Stimulated activated CD4-positive, alpha-beta T cell treated with anti-CD3 and anti-CD28 coated beads, Interleukin-12 subunit alpha, Interleukin-12 subunit beta, amount 100 ng/mL, for 48 hours (primary cell): ENCODE measurements around the gene FBXW2.

Experiments
- DNase-seq, 3 donors: peaks; one replicate each; pipeline ENCODE4 v3.0.0-alpha.2; 2020; ENCODE audit warnings: low read depth in 2 of 3, low spot score in 1 of 3

Gene FBXW2

DNA sequence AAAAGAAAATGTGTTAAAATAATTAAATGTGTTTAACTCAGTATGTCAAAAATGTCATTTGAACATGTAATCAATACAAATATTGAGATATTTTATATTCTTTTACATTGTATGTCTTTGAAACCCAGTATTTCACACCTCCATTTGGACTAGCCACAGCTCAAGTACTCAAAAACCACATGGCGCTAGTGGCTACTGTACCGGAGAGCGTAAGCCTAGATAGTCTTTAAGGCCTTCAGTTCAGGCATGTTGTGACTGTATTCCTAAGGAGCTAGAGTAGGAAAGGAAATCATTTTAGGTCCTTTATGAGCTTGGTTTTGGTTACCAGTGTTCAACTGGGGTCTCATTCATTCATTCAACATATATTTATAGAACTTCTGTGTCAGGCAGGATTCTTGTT, 12.8 kb downstream of the FBXW2 start:
- DNase-seq: no peak

GRCh38 chr9:120779227-120779626, 14.0 kb downstream of the FBXW2 start:
- DNase-seq: no peak

DNA sequence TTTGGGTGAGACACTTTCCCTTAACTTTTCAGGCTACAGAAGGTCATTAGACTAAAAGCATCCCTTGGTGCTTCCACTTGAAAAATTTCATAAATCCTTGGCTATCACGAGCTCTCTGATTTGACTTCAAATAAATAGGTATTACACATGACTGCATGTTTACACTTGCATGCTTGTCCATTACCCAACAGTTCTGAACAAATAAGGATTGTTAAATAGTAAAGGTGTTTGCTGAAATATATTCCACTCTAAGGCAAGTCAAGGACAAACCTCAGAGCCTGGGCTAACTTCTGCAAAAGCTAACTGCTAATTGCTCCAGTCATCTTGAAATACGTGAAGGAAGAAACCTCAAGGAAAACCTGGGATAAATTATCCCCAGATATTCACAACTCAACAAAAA, 14.5 kb downstream of the FBXW2 start:
- DNase-seq: no peak

DNA sequence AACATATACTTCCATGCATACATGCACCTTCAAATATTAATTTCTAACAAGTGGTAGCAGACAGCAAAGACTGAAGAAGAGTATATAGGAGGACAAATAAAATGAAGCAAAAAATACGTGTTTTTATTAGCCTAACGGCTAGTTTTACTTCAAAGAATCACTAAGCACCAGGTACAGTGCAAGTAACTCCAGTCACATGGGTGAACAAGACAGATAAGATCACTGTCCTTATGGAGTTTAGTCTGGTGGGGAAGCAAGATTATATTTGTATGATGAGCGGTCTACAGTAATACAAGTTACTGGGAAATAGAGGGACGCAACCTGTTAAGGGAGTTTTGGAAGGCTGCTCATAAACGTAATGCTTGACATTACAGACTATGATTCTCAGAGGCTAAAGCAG, 16.0 kb downstream of the FBXW2 start:
- no peak for DNase-seq

DNA sequence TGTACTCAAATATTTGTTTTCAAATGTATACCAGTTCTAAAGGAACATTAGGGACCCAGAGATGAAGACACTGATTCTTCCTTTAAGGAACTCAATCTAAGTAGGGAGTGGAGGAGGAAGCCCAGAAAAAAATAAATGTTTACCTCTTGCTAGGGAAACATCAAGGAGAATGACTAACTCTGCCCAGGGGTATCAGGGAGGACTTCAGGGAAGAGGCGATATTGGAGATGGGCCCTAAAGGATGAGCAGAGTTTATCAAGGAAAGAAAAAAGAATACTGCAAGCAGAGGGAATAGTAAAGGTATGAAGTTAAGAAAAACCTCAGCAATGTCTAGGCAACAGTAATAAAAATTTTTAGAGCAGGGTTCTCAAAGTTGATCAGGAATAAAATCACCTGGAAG, 16.4 kb downstream of the FBXW2 start:
- DNase-seq: no peak

DNA sequence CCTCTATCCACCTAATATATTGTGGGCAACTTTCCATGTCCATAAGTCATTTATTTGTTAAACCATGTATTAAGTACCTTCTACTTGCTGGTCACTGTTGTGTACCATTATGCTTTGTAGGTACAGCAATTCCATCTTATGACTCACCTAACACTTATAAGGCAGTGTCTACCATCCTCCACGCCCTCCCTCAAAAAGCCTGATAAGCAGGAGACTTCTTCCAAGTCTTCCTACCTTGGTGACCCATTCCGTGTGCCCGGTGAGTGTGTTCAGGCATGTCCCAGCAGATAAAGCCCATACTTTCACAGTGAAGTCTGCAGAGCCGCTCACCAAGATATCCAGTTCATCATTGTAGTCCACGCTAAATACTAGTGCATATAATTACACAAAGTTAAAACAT, 17.4 kb downstream of the FBXW2 start:
- DNase-seq: no peak

GRCh38 chr9:120774719-120775118, 18.5 kb downstream of the FBXW2 start:
- no peak for DNase-seq

DNA sequence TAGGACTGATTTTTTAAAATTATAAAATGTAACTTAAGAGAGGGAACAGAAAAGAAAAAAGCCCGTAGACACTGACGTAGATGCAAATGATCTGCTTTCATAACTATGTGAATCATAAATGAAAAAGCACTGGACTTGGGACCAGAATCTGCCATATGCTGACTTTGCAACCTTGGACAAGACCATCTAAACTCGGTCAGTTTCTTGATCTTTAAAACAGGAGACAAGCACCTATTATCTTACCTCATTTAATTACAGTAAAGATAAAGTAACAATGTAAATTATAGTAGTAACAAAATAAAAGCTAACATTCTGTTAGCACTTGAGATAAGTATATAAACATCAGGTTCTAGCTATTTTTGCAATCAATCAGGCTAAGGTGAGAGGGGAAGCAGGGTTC, 20.0 kb downstream of the FBXW2 start:
- no peak for DNase-seq

GRCh38 chr9:120770931-120771330, 22.3 kb downstream of the FBXW2 start:
- no peak for DNase-seq

GRCh38 chr9:120768886-120769285, 24.3 kb downstream of the FBXW2 start:
- DNase-seq: no peak

- DNase-seq: no peak
These were observed 25.0 kb downstream of the FBXW2 start for GRCh38 chr9:120768247-120768646.

GRCh38 chr9:120767451-120767850, 25.8 kb downstream of the FBXW2 start:
- DNase-seq: no peak

GRCh38 chr9:120765910-120766425, 27.2 kb downstream of the FBXW2 start:
- no peak for DNase-seq

GRCh38 chr9:120764476-120764875, 28.7 kb downstream of the FBXW2 start:
- DNase-seq: no peak

- no peak for DNase-seq
These were observed 32.2 kb downstream of the FBXW2 start for GRCh38 chr9:120761006-120761405.

- no peak for DNase-seq
These were observed 33.3 kb downstream of the FBXW2 start for GRCh38 chr9:120759755-120760400.

DNA sequence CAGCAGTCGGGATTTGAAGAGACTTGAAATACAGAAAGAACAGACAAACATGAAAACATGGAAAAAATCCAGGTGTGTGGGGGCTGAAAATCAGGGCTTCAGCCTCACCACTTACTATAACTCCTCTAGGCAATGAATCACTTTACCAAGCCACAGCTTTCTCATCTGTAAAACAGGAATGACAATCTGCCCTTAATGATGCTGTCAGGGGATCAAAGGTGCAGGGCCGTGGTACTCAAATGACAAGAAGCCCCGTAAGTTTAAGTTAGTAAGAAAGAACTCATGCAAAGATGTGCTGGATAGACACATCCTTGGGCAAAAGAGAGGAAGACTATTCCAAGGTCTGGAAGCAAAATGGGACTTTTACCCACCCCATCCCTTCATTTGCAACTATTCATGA, 34.7 kb downstream of the FBXW2 start:
- DNase-seq: no peak

DNA sequence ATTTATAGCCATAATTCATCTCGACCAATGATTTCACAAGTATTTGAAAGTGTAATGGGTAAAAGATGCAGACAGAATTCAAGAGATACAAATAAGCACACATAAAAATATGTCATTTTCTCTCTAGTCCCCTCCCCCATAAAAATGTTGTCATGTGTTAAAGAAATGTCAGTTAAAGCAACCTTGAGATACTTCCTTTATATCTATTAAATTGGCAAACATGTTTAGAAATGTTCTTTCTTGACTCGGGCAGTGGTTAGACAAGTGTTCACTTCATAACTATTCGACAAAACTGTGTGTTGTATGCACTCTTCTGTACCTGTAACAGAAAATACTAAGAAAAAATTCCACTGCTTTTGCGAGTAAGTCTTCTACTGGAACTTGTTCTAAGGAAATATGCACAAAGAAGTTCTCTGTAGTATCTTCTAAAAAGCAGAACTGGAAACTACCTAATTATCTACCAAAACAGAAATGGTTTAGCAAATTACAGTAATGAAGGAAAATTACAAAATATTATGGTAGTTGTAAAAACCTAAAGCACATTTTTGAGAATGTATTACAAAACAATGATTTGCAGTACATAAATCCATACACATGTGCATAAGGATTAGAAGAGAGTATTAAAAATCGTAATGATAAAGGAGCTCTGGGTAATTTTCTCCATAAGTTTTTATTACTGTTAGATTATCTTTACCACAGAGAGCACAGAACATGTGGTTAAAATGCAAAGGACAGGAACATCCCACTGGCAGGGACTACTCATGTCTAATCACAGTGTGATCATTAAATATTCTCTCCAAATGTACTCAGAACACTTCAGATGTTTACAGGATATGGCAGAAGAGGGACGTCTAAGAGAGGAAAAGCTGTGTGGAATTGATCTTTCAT, 35.9 kb downstream of the FBXW2 start:
- no peak for DNase-seq

GRCh38 chr9:120756531-120756930, 36.7 kb downstream of the FBXW2 start:
- no peak for DNase-seq

DNA sequence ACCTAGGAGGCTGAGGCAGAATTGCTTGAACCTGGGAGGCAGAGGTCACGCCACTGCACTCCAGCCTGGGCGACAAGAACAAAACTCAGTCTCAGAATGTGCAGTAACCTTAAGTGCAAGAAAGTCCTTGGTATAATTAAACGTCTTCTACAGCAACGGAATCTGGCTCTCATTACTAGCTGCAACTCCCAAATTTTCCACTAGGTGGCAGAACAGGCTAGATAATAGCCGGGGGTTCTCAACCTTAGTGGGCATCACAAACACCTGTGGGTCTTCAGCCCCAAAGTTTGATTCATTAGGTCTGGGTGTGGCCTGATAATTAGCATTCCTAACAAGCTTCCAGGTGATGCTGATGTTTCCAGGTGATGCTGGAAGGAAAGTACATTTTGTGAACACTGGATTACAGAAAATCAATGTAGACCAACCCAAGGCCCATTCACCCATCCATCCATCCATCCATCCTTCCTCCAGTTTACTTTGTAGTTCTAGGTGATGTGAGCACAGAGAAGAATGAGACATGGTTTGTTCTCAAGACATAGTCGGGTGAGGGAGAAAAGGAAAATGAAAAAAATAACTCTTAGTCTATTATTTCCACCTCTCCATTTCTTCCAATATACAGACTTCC, 37.3 kb downstream of the FBXW2 start:
- peak; percentile 19 to 90 (median 31) for DNase-seq

DNA sequence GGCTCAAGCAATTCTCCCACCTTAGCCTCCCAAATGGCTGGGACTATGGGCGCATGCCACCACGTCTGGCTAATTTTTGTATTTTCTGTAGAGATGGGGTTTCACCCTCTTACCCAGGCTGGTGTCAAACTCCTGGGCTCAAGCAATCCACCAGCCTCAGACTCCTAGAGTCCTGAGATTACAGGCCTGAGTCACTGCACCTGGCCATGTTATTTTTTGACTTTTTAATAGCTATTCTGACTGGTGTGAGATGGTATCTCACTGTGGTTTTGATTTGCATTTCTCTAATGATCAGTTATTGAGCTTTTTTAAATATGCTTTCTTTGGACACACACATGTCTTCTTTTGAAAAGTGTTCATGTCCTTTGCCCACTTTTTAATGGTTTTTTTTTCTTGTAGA, 38.2 kb downstream of the FBXW2 start:
- DNase-seq: no peak

DNA sequence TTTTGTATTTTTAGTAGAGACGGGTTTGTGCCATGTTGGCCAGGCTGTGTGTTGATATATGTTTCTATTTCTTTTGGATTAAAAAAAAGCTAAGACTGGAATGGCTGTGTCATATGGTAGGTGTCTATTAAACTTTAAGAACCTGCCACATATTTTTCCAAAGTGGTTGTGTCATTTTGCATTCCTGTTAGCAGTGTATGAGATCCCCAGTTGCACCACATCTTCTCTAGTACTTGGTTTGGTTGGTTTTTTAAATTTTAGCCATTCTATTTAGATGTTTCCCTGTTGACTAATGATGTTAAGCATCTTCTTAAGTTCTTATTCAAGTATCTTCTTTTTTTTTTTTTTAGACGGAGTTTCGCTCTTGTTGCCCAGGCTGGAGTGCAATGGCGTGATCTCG, 42.8 kb downstream of the FBXW2 start:
- no peak for DNase-seq
